Measurements from ENCODE around the gene CBLN4.

Gene CBLN4

GRCh38 chr20:56005389-56005715 is at the start of gene CBLN4:
CBLN4 (minus strand) TSS chr20:56005519; CDS start chr20:56004171, 1,348 bp downstream.
- no peak for DNase-seq (ENCODE audit: low read depth in 2 of 2)

GRCh38 chr20:56043227-56043626 is 37.9 kb upstream of the CBLN4 start:
- no peak for DNase-seq (ENCODE audit: low read depth in 2 of 2)

GRCh38 chr20:56032251-56032650 is 26.9 kb upstream of the CBLN4 start:
- no peak for DNase-seq (ENCODE audit: low read depth in 2 of 2)

GRCh38 chr20:56018716-56019115 is 13.4 kb upstream of the CBLN4 start:
- no peak for DNase-seq (ENCODE audit: low read depth in 2 of 2)

GRCh38 chr20:56018194-56018593 is 12.9 kb upstream of the CBLN4 start:
- DNase-seq (ENCODE audit: low read depth in 2 of 2): no peak

- DNase-seq (ENCODE audit: low read depth in 2 of 2): no peak
Observed at GRCh38 chr20:56017560-56017959, 12.2 kb upstream of the CBLN4 start.

GRCh38 chr20:56014998-56015397 is 9.7 kb upstream of the CBLN4 start:
- no peak for DNase-seq (ENCODE audit: low read depth in 2 of 2)

- no peak for DNase-seq (ENCODE audit: low read depth in 2 of 2)
Observed at GRCh38 chr20:56014151-56014550, 8.8 kb upstream of the CBLN4 start.

- no peak for DNase-seq (ENCODE audit: low read depth in 2 of 2)
Observed at GRCh38 chr20:56004611-56005388, 519 bp downstream of the CBLN4 start.

GRCh38 chr20:56004007-56004406 is 1.3 kb downstream of the CBLN4 start:
- DNase-seq (ENCODE audit: low read depth in 2 of 2): no peak

GRCh38 chr20:56002908-56003800 is 2.2 kb downstream of the CBLN4 start:
- no peak for DNase-seq (ENCODE audit: low read depth in 2 of 2)

GRCh38 chr20:56001890-56002289 is 3.4 kb downstream of the CBLN4 start:
- DNase-seq (ENCODE audit: low read depth in 2 of 2): no peak

GRCh38 chr20:56001106-56001785 is 4.1 kb downstream of the CBLN4 start:
- no peak for DNase-seq (ENCODE audit: low read depth in 2 of 2)

GRCh38 chr20:55978550-55978949 is 26.8 kb downstream of the CBLN4 start:
- DNase-seq (ENCODE audit: low read depth in 2 of 2): no peak

GRCh38 chr20:55977690-55978459 is 27.4 kb downstream of the CBLN4 start:
- DNase-seq (ENCODE audit: low read depth in 2 of 2): no peak

- no peak for DNase-seq (ENCODE audit: low read depth in 2 of 2)
Observed at GRCh38 chr20:55974491-55975202, 30.7 kb downstream of the CBLN4 start.

- DNase-seq (ENCODE audit: low read depth in 2 of 2): no peak
Observed at GRCh38 chr20:55964790-55965189, 40.5 kb downstream of the CBLN4 start.

- DNase-seq (ENCODE audit: low read depth in 2 of 2): no peak
Observed at GRCh38 chr20:55961376-55962330, 43.7 kb downstream of the CBLN4 start.

GRCh38 chr20:55953201-55953600 is 52.1 kb downstream of the CBLN4 start:
- no peak for DNase-seq (ENCODE audit: low read depth in 2 of 2)

GRCh38 chr20:55947701-55948100 is 57.6 kb downstream of the CBLN4 start:
- DNase-seq (ENCODE audit: low read depth in 2 of 2): no peak
